WTC11 (cell line): ENCODE results near the gene TCF21.

Experiments used
- AR ChIP-seq: fragments of 250-450 bp; sonication (Bioruptor Pico); IDR thresholded peaks from 2 replicates; pipeline ENCODE4 v1.9.0; 2021; ENCODE audit warnings: mild to moderate bottlenecking
- CTCF ChIP-seq: fragments of 200-600 bp; IDR thresholded peaks from 2 replicates; pipeline ENCODE4 v1.8.0; 2022; ENCODE audit warnings: antibody characterized with exemption
- GRHL2 ChIP-seq: fragments of 250-450 bp; sonication (Bioruptor Pico); IDR thresholded peaks from 2 replicates; pipeline ENCODE4 v1.8.0; 2022; ENCODE audit warnings: mild to moderate bottlenecking, moderate library complexity; ENCODE audit not compliant: insufficient replicate concordance, severe bottlenecking
- GTF2I ChIP-seq: fragments of 250-450 bp; sonication (Bioruptor Pico); conservative IDR thresholded peaks from 2 replicates; pipeline ENCODE4 v1.4.0; 2021; ENCODE audit warnings: mild to moderate bottlenecking
- KAT7 ChIP-seq: sonication (generic); formaldehyde crosslinking; IDR thresholded peaks from 2 replicates; pipeline ENCODE4 v1.8.1; 2023; ENCODE audit warnings: missing genetic modification reagents, mild to moderate bottlenecking, borderline replicate concordance
- OVOL2 ChIP-seq: fragments of 250-450 bp; sonication (Bioruptor Pico); IDR thresholded peaks from 2 replicates; pipeline ENCODE4 v1.9.0; 2021; ENCODE audit warnings: mild to moderate bottlenecking, borderline replicate concordance
- PRDM15 ChIP-seq: sonication (generic); formaldehyde crosslinking; IDR thresholded peaks from 2 replicates; pipeline ENCODE4 v1.8.0; 2022; ENCODE audit warnings: missing genetic modification reagents
- TP53 ChIP-seq: sonication (generic); formaldehyde crosslinking; IDR thresholded peaks from 2 replicates; pipeline ENCODE4 v1.8.1; 2023; ENCODE audit warnings: mild to moderate bottlenecking, missing genetic modification reagents
- ZBTB43 ChIP-seq: sonication (generic); formaldehyde crosslinking; IDR thresholded peaks from 2 replicates; pipeline ENCODE4 v1.8.1; 2023; ENCODE audit warnings: mild to moderate bottlenecking, missing genetic modification reagents
- ZNF138 ChIP-seq: sonication (generic); formaldehyde crosslinking; conservative IDR thresholded peaks from 2 replicates; pipeline ENCODE4 v1.8.1; 2022; ENCODE audit warnings: mild to moderate bottlenecking, moderate library complexity, missing genetic modification reagents
- ZNF423 ChIP-seq: fragments of 250-450 bp; sonication (Bioruptor Pico); IDR thresholded peaks from 2 replicates; pipeline ENCODE4 v2.1.2; 2022; ENCODE audit warnings: mild to moderate bottlenecking, moderate library complexity

- TF ChIP-seq ZNF423 (no peak), GTF2I (CRISPR knock-in tag) (no peak), CTCF (no peak), TP53 (CRISPR knock-in tag) (no peak), KAT7 (no peak), ZBTB43 (CRISPR knock-in tag) (no peak), PRDM15 (CRISPR knock-in tag) (no peak), GRHL2 (no peak), ZNF138 (CRISPR knock-in tag) (no peak), OVOL2 (CRISPR knock-in tag) (no peak), AR (no peak)
Measured at GRCh38 chr6:133898263-133898662, 9.3 kb downstream of the TCF21 start.
